Cortex of kidney (tissue), 1 donor: ENCODE data around the gene ISYNA1.

Experiments
- DNase-seq: peaks from one replicate; lab custom pipeline; 2025; lab: John Stamatoyannopoulos, UW

ISYNA1 gene

GRCh38 chr19:18437491-18438330 lies at the start of gene ISYNA1:
ISYNA1 (minus strand) TSS chr19:18438133; CDS start chr19:18437979, 154 bp downstream.
- DNase-seq = no peak

- DNase-seq = no peak
These were observed 48.8 kb upstream of the ISYNA1 start for GRCh38 chr19:18486746-18487145.

GRCh38 chr19:18484992-18485391 lies 47.1 kb upstream of the ISYNA1 start:
- DNase-seq = no peak

- DNase-seq = no peak
These were observed 45.4 kb upstream of the ISYNA1 start for GRCh38 chr19:18483119-18483890.

GRCh38 chr19:18481505-18482222 lies 43.7 kb upstream of the ISYNA1 start:
- no peak for DNase-seq

- DNase-seq = no peak
These were observed 42.2 kb upstream of the ISYNA1 start for GRCh38 chr19:18480006-18480691.

- DNase-seq = no peak
These were observed 40.8 kb upstream of the ISYNA1 start for GRCh38 chr19:18478545-18479311.

- no peak for DNase-seq
These were observed 40.0 kb upstream of the ISYNA1 start for GRCh38 chr19:18477974-18478373.

GRCh38 chr19:18477042-18477779 lies 39.3 kb upstream of the ISYNA1 start:
- DNase-seq = no peak

GRCh38 chr19:18476507-18477041 lies 38.6 kb upstream of the ISYNA1 start:
- DNase-seq = no peak

- no peak for DNase-seq
These were observed 37.9 kb upstream of the ISYNA1 start for GRCh38 chr19:18475762-18476331.

GRCh38 chr19:18475004-18475453 lies 37.1 kb upstream of the ISYNA1 start:
- DNase-seq = no peak

- no peak for DNase-seq
These were observed 36.5 kb upstream of the ISYNA1 start for GRCh38 chr19:18474366-18474887.

GRCh38 chr19:18473706-18474087 lies 35.8 kb upstream of the ISYNA1 start:
- no peak for DNase-seq

GRCh38 chr19:18473003-18473705 lies 35.2 kb upstream of the ISYNA1 start:
- no peak for DNase-seq

- DNase-seq = no peak
These were observed 32.9 kb upstream of the ISYNA1 start for GRCh38 chr19:18470787-18471186.

GRCh38 chr19:18469069-18469846 lies 31.3 kb upstream of the ISYNA1 start:
- DNase-seq = no peak

- DNase-seq = no peak
These were observed 30.6 kb upstream of the ISYNA1 start for GRCh38 chr19:18468517-18468916.
